Measurements from ENCODE around the gene ESYT1. TPM values are rescaled to one million over a fixed set of nuclear protein-coding genes. Genes with fewer than 3 reads are reported as not detected.

Gene ESYT1
- total and polyA plus RNA-seq, 4 donors: 41.0 to 93.5 (median 58.8) TPM

- TF ChIP-seq RAD21 (IDR thresholded peaks at IDR 0.05) (no peak), EGR1 (IDR thresholded peaks at IDR 0.05; ENCODE audit: low read depth in 2 of 2) (no peak), CTCF (IDR thresholded peaks at IDR 0.05; ENCODE audit: low read depth, low read length, missing input control) (no peak), RXRA (IDR thresholded peaks at IDR 0.05) (no peak), HNF4G (IDR thresholded peaks at IDR 0.05) (no peak)
Measured at GRCh38 chr12:56097738-56098137, 30.3 kb upstream of the ESYT1 start (continued).

- Histone ChIP-seq H3K36me3 (ENCODE audit: control insufficient read depth in 4 of 4, insufficient read depth in 3 of 4, low read depth in 1 of 4, low read length in 3 of 4) (peaks cover 19 to 71% (median 58%) of the 10 kb centered on the region in 4 donors), H3K27ac (ENCODE audit: low read depth in 1 of 2, low read length in 2 of 2) (no peak overlapping the region), H3K9ac (ENCODE audit: low read depth in 1 of 2, low read length in 2 of 2) (no peak overlapping the region), H3K4me1 (ENCODE audit: control insufficient read depth in 4 of 4, insufficient read depth in 4 of 4, low read length in 3 of 4) (peaks cover 0 to 8% (median under 1%) of the 10 kb centered on the region in 4 donors), H3K27me3 (ENCODE audit: control insufficient read depth in 4 of 4, insufficient read depth in 4 of 4, low read length in 3 of 4) (no peaks in the 10 kb centered on the region), H3K4me3 (ENCODE audit: low read depth in 1 of 3, low read length in 3 of 3) (no peak overlapping the region), H3K9me3 (ENCODE audit: control insufficient read depth in 4 of 4, low read length in 3 of 4) (no peaks in the 10 kb centered on the region)
- no peak for DNase-seq (ENCODE audit: low spot score)
- WGBS: 71% methylated on average over 3 of the region's 3 CpGs
- TF ChIP-seq RXRA (IDR thresholded peaks at IDR 0.05) (peak; percentile 44 to 76), ATF3 (IDR thresholded peaks at IDR 0.05) (no peak)
Measured at GRCh38 chr12:56098592-56098991, 29.5 kb upstream of the ESYT1 start.

GRCh38 chr12:56099787-56100186, 28.3 kb upstream of the ESYT1 start:
- Histone ChIP-seq H3K4me1 (ENCODE audit: control insufficient read depth in 4 of 4, insufficient read depth in 4 of 4, low read length in 3 of 4) (peaks cover 0 to 11% (median 2%) of the 10 kb centered on the region in 4 donors), H3K27me3 (ENCODE audit: control insufficient read depth in 4 of 4, insufficient read depth in 4 of 4, low read length in 3 of 4) (no peaks in the 10 kb centered on the region), H3K9ac (ENCODE audit: low read depth in 1 of 2, low read length in 2 of 2) (no peak overlapping the region), H3K9me3 (ENCODE audit: control insufficient read depth in 4 of 4, low read length in 3 of 4) (no peaks in the 10 kb centered on the region), H3K27ac (ENCODE audit: low read depth in 1 of 2, low read length in 2 of 2) (no peak overlapping the region), H3K36me3 (ENCODE audit: control insufficient read depth in 4 of 4, insufficient read depth in 3 of 4, low read depth in 1 of 4, low read length in 3 of 4) (peaks cover 19 to 63% (median 49%) of the 10 kb centered on the region in 4 donors), H3K4me3 (ENCODE audit: low read depth in 1 of 3, low read length in 3 of 3) (no peak overlapping the region)
- WGBS: 62% methylated on average over 4 of the region's 4 CpGs
- DNase-seq (ENCODE audit: low spot score): no peak
- TF ChIP-seq RAD21 (IDR thresholded peaks at IDR 0.05) (no peak), MAX (IDR thresholded peaks at IDR 0.05) (no peak), FOXA1 (IDR thresholded peaks at IDR 0.05) (no peak), ZBTB33 (IDR thresholded peaks at IDR 0.05) (no peak), JUND (IDR thresholded peaks at IDR 0.05) (no peak)

GRCh38 chr12:56101045-56101444, 27.0 kb upstream of the ESYT1 start:
- H3K36me3 ChIP-seq (ENCODE audit: control insufficient read depth in 4 of 4, insufficient read depth in 3 of 4, low read depth in 1 of 4, low read length in 3 of 4): peaks cover 19 to 50% (median 38%) of the 10 kb centered on the region in 4 donors
- TF ChIP-seq ZBTB33 (IDR thresholded peaks at IDR 0.05): no peak
- TF ChIP-seq HNF4A (conservative IDR thresholded peaks at IDR 0.05): no peak
- no peak for TF ChIP-seq HNF4G (IDR thresholded peaks at IDR 0.05)
- no peak for TF ChIP-seq JUND (IDR thresholded peaks at IDR 0.05)
- no peak for TF ChIP-seq ATF3 (IDR thresholded peaks at IDR 0.05)
- TF ChIP-seq FOXA1 (IDR thresholded peaks at IDR 0.05): no peak
- no peak for TF ChIP-seq EGR1 (IDR thresholded peaks at IDR 0.05; ENCODE audit: low read depth in 2 of 2)
- no peak for TF ChIP-seq YY1 (IDR thresholded peaks at IDR 0.05)
- TF ChIP-seq RAD21 (IDR thresholded peaks at IDR 0.05): no peak
- no peak for TF ChIP-seq SP1 (IDR thresholded peaks at IDR 0.05)
- no peak for TF ChIP-seq RXRA (IDR thresholded peaks at IDR 0.05)
- TF ChIP-seq TAF1 (conservative IDR thresholded peaks at IDR 0.05): no peak
- no peak for TF ChIP-seq MAX (IDR thresholded peaks at IDR 0.05)
- no peak overlapping the region for H3K27ac ChIP-seq (ENCODE audit: low read depth in 1 of 2, low read length in 2 of 2)
- WGBS: 89% methylated on average over 14 of the region's 14 CpGs
- no peak overlapping the region for H3K9ac ChIP-seq (ENCODE audit: low read depth in 1 of 2, low read length in 2 of 2)
- H3K4me3 ChIP-seq (ENCODE audit: low read depth in 1 of 3, low read length in 3 of 3): no peak overlapping the region
- no peak for DNase-seq (ENCODE audit: low spot score)
- H3K27me3 ChIP-seq (ENCODE audit: control insufficient read depth in 4 of 4, insufficient read depth in 4 of 4, low read length in 3 of 4): no peaks in the 10 kb centered on the region
- peaks cover 0 to 21% (median 11%) of the 10 kb centered on the region in 4 donors for H3K4me1 ChIP-seq (ENCODE audit: control insufficient read depth in 4 of 4, insufficient read depth in 4 of 4, low read length in 3 of 4)
- no peaks in the 10 kb centered on the region for H3K9me3 ChIP-seq (ENCODE audit: control insufficient read depth in 4 of 4, low read length in 3 of 4)

All from liver (tissue), 9 donors.